Keratinocyte (primary cell): ENCODE results near the gene NUP133. TPM values are rescaled to one million over a fixed set of nuclear protein-coding genes. Genes with fewer than 3 reads are reported as not detected.

Experiments used
- DNase-seq: peaks from one replicate; pipeline ENCODE4 v3.0.0-alpha.2; 2011; ENCODE audit warnings: low read depth, missing footprints, low spot score
- FAIRE-seq: peaks from 2 replicates; lab custom pipeline; 2011; peaks lifted over from hg19 to GRCh38; lab: Jason Lieb, UNC
- H2AFZ ChIP-seq: 2 replicates; pipeline ENCODE4 v1.6.0; 2012; ENCODE audit warnings: low read length, control low read depth, inconsistent platforms; ENCODE audit not compliant: control insufficient read depth
- H3K27ac ChIP-seq: 2 replicates; pipeline ENCODE4 v1.5.1; 2011; ENCODE audit warnings: low read length; ENCODE audit not compliant: control insufficient read depth, insufficient read depth
- H3K27me3 ChIP-seq: 3 replicates; pipeline ENCODE4 v1.6.0; 2011; ENCODE audit warnings: low read length; ENCODE audit not compliant: control insufficient read depth, insufficient read depth; ENCODE audit errors: extremely low read depth
- H3K36me3 ChIP-seq, 2 experiments: 2 replicates in 1 of 2; 3 replicates in 1 of 2; pipeline ENCODE4 v1.5.1; 2011; ENCODE audit warnings: low read length in 2 of 2, mild to moderate bottlenecking in 1 of 2; ENCODE audit not compliant: control insufficient read depth in 2 of 2, insufficient read depth in 2 of 2; ENCODE audit errors: extremely low read depth in 1 of 2
- H3K4me1 ChIP-seq: 3 replicates; pipeline ENCODE4 v1.5.1; 2011; ENCODE audit warnings: low read length; ENCODE audit not compliant: control insufficient read depth, insufficient read depth; ENCODE audit errors: extremely low read depth
- H3K4me2 ChIP-seq: 3 replicates; pipeline ENCODE4 v1.6.0; 2011; ENCODE audit warnings: low read depth, low read length; ENCODE audit not compliant: control insufficient read depth, insufficient read depth; ENCODE audit errors: extremely low read depth
- H3K4me3 ChIP-seq, 3 experiments: fragments of 200-600 bp in 1 of 3; sonication (generic) in 1 of 3; 2 replicates in 2 of 3; 3 replicates in 1 of 3; pipeline ENCODE4 v1.5.1; 2011 to 2016; ENCODE audit warnings: low read length in 3 of 3, mild to moderate bottlenecking in 3 of 3, control low read depth in 2 of 3, inconsistent platforms in 1 of 3, low read depth in 1 of 3, mixed read lengths in 1 of 3, mixed run types in 1 of 3, moderate library complexity in 1 of 3; ENCODE audit not compliant: control insufficient read depth in 2 of 3, insufficient read depth in 2 of 3; ENCODE audit errors: extremely low read depth in 1 of 3
- H3K79me2 ChIP-seq: 2 replicates; pipeline ENCODE4 v1.6.0; 2012; ENCODE audit warnings: low read length; ENCODE audit not compliant: control insufficient read depth, insufficient read depth
- H3K9ac ChIP-seq: 3 replicates; pipeline ENCODE4 v1.6.0; 2011; ENCODE audit warnings: low read length; ENCODE audit not compliant: control insufficient read depth, insufficient read depth; ENCODE audit errors: extremely low read depth
- H3K9me1 ChIP-seq: 3 replicates; pipeline ENCODE4 v1.6.0; 2011; ENCODE audit warnings: low read length; ENCODE audit not compliant: control insufficient read depth, insufficient read depth; ENCODE audit errors: extremely low read depth
- H3K9me3 ChIP-seq: 2 replicates; pipeline ENCODE4 v1.5.1; 2012; ENCODE audit warnings: low read depth, low read length; ENCODE audit not compliant: control insufficient read depth
- H4K20me1 ChIP-seq: 3 replicates; pipeline ENCODE4 v1.6.0; 2011; ENCODE audit warnings: low read length; ENCODE audit not compliant: control insufficient read depth, insufficient read depth; ENCODE audit errors: extremely low read depth
- CTCF ChIP-seq, 3 experiments: IDR thresholded peaks in 1 of 3; conservative IDR thresholded peaks in 1 of 3; optimal IDR thresholded peaks in 1 of 3; 2 replicates in 2 of 3; 3 replicates in 1 of 3; pipeline versions ENCODE3 to v1.5.1; 2011; ENCODE audit warnings: low read length in 3 of 3, mild to moderate bottlenecking in 3 of 3, moderate library complexity in 2 of 3, control low read depth in 1 of 3, inconsistent platforms in 1 of 3; ENCODE audit not compliant: insufficient read depth in 2 of 3; ENCODE audit errors: extremely low read depth in 1 of 3
- EZH2 ChIP-seq: IDR thresholded peaks from one replicate; pipeline ENCODE4 v1.6.1; 2012; ENCODE audit warnings: inconsistent platforms, mild to moderate bottlenecking, low read length, moderate library complexity
- dilution Hi-C: fragments of 300-500 bp; cut with MboI; formaldehyde crosslinking; loops from one replicate; pipeline ENCODE4 v1.7.0; 2020; ENCODE audit warnings: low sequenced_read_pairs; ENCODE audit not compliant: extremely low pct_ligation_motif_present
- polyA plus RNA-seq, 5 experiments: library from polyadenylated mRNA; depleted of rRNA in 3 of 5; stranded (reverse) in 3 of 5; stranded (forward) in 1 of 5; unstranded in 1 of 5; fragments of >200 nt; gene quantifications; 1 replicate in 1 of 5; 2 replicates in 3 of 5; 3 replicates in 1 of 5; pipeline versions ENCODE4 v1.2.1 to v1.2.3, GENCODE V29; 2011 to 2012; ENCODE audit warnings: missing spikeins in 2 of 5, low read depth in 1 of 5, low replicate concordance in 1 of 5

The NUP133 gene
- polyA plus RNA-seq, 1 donor (not counting 4 experiments of a cell fraction or from before 2014, with no cell fraction given) = 25.2 TPM

DNA sequence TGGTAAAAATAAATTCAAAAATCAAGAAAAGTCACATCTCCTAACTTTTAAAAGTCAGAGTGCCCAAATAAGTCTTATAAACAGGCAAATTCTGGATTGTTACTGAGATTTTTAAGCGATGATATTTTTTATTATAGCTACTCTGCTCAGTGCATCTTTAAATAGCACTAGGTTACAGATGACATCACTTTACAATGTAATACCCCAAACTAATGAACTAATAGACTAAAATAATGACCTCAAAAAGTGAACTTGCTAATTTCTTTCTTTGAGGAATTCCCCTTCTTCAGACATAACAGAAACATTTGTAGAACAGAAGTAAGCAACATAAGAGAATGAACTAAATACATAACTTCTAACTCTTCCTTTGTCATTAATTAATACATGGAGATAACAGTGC, 41.3 kb downstream of the NUP133 start:
- DNase-seq (no peak), FAIRE-seq (no peak)
- H3K9ac ChIP-seq = no peak overlapping the region
- no peak overlapping the region for H2AFZ ChIP-seq
- no peak overlapping the region for H3K27ac ChIP-seq
- H3K79me2 ChIP-seq = no peaks in the 10 kb centered on the region
- no peaks in the 10 kb centered on the region for H4K20me1 ChIP-seq
- no peaks in the 10 kb centered on the region for H3K9me3 ChIP-seq
- peaks cover 17 to 21% of the 10 kb centered on the region in 2 experiments for H3K36me3 ChIP-seq
- no peak overlapping the region for H3K4me3 ChIP-seq
- TF ChIP-seq CTCF (optimal IDR thresholded peaks at IDR 0.05 in 1 of 3, IDR thresholded peaks at IDR 0.05 in 1 of 3, conservative IDR thresholded peaks at IDR 0.05 in 1 of 3; ENCODE audit: extremely low read depth in 1 of 3, insufficient read depth in 2 of 3, low read length in 3 of 3) = no peak
- TF ChIP-seq EZH2 = no peak
- H3K9me1 ChIP-seq = no peaks in the 10 kb centered on the region
- no peaks in the 10 kb centered on the region for H3K4me1 ChIP-seq
- no peak overlapping the region for H3K4me2 ChIP-seq
- H3K27me3 ChIP-seq = no peaks in the 10 kb centered on the region
- dilution Hi-C loops = no loop called here

GRCh38 chr1:229464672-229465071, 43.5 kb downstream of the NUP133 start:
- no peak for DNase-seq

More at GRCh38 chr1:229464672-229465071, 43.5 kb downstream of the NUP133 start:
- TF ChIP-seq CTCF (optimal IDR thresholded peaks at IDR 0.05 in 1 of 3, IDR thresholded peaks at IDR 0.05 in 1 of 3, conservative IDR thresholded peaks at IDR 0.05 in 1 of 3; ENCODE audit: extremely low read depth in 1 of 3, insufficient read depth in 2 of 3, low read length in 3 of 3) = no peak
- TF ChIP-seq EZH2 = no peak
- Histone ChIP-seq H4K20me1 (no peaks in the 10 kb centered on the region), H2AFZ (no peak overlapping the region), H3K4me3 (no peak overlapping the region), H3K9me1 (no peaks in the 10 kb centered on the region), H3K36me3 (peaks cover 18 to 22% of the 10 kb centered on the region in 2 experiments), H3K79me2 (no peaks in the 10 kb centered on the region), H3K9me3 (no peaks in the 10 kb centered on the region), H3K27ac (no peak overlapping the region), H3K4me2 (no peak overlapping the region), H3K9ac (no peak overlapping the region), H3K27me3 (no peaks in the 10 kb centered on the region), H3K4me1 (no peaks in the 10 kb centered on the region)
- dilution Hi-C loops = no loop called here
- FAIRE-seq = no peak
